Esophagus muscularis mucosa (tissue), 4 donors: ENCODE results near the gene ELAVL3. TPM values are rescaled to one million over a fixed set of nuclear protein-coding genes. Genes with fewer than 3 reads are reported as not detected.
"Not testable (repeated sequence)": the region's sequence is repeated elsewhere in the genome, so short reads cannot be mapped to it uniquely, and the experiment has no call there.

ENCODE experiments used
- DNase-seq: peaks from one replicate; pipeline ENCODE4 v3.0.0-alpha.2; 2017; ENCODE audit errors: extremely low spot score
- H3K27ac ChIP-seq, 4 donors: fragments of 200-600 bp; sonication (generic); replicated peaks in 1 of 4; 1 replicate in 3 of 4; 2 replicates in 1 of 4; pipeline ENCODE4 v1.5.1; 2016 to 2019; ENCODE audit warnings: mild to moderate bottlenecking in 1 of 4
- H3K27me3 ChIP-seq, 4 donors: fragments of 200-600 bp; sonication (generic); one replicate each; pipeline versions ENCODE4 v1.5.1 to v1.6.0; 2016 to 2019
- H3K36me3 ChIP-seq, 4 donors: fragments of 200-600 bp; sonication (generic); one replicate each; pipeline ENCODE4 v1.5.1; 2016 to 2019
- H3K4me1 ChIP-seq, 4 donors: fragments of 200-600 bp; sonication (generic); one replicate each; pipeline ENCODE4 v1.5.1; 2016 to 2019
- H3K4me3 ChIP-seq, 4 donors: fragments of 200-600 bp; sonication (generic); 1 replicate in 2 of 4; 2 replicates in 2 of 4; pipeline ENCODE4 v1.5.1; 2016 to 2019; ENCODE audit warnings: mild to moderate bottlenecking in 4 of 4, moderate library complexity in 1 of 4
- H3K9me3 ChIP-seq, 4 donors: fragments of 200-600 bp; sonication (generic); 1 replicate in 3 of 4; 2 replicates in 1 of 4; pipeline ENCODE4 v1.5.1; 2016 to 2019
- CTCF ChIP-seq, 3 experiments: fragments of 200-600 bp in 2 of 3; fragments of 450-650 bp in 1 of 3; sonication (generic) in 2 of 3; IDR thresholded peaks; one replicate each; pipeline ENCODE4 v1.5.1; 2017 to 2019; ENCODE audit warnings: antibody characterized with exemption in 3 of 3, mild to moderate bottlenecking in 2 of 3, moderate library complexity in 1 of 3
- EP300 ChIP-seq: sonication (generic); formaldehyde crosslinking; IDR thresholded peaks from one replicate; pipeline ENCODE4 v1.6.1; 2017; ENCODE audit warnings: antibody characterized with exemption
- POLR2A ChIP-seq: fragments of 450-650 bp; IDR thresholded peaks from one replicate; pipeline ENCODE4 v1.6.1; 2017; ENCODE audit warnings: antibody characterized with exemption, moderate library complexity, mild to moderate bottlenecking, low read depth
- POLR2AphosphoS5 ChIP-seq, 2 donors: sonication (generic); formaldehyde crosslinking; IDR thresholded peaks; one replicate each; pipeline ENCODE4 v1.6.1; 2017; ENCODE audit warnings: antibody characterized with exemption in 2 of 2
- WGBS: methylation state at CpG from one replicate; pipeline ENCODE4 v1.1.5; 2018; 5-methylcytosine and 5-hydroxymethylcytosine counted together
- intact Hi-C: fragments of 100-400 bp; cut with DNase I; formaldehyde crosslinking; loops from one replicate; pipeline ENCODE4 v1.15.1; 2023
- total RNA-seq, 4 donors: library from RNA; depleted of rRNA; stranded (reverse); fragments of >200 nt; gene quantifications; one replicate each; pipeline versions ENCODE4 v1.1.0 to v1.2.1, GENCODE V29; 2016

Gene ELAVL3
- total RNA-seq, 4 donors from 2014 or later: under 0.01 to 0.69 (median 0.31) TPM

GRCh38 chr19:11408591-11408990 is 72.3 kb downstream of the ELAVL3 start:
- H3K27me3 ChIP-seq: peaks cover 0 to 50% (median 0%) of the 10 kb centered on the region in 4 donors
- 92% methylated on average over 4 of the region's 4 CpGs for WGBS
- H3K27ac ChIP-seq: no peak overlapping the region
- no peak overlapping the region for H3K4me3 ChIP-seq
- DNase-seq: no peak
- H3K4me1 ChIP-seq: peaks cover 0 to 6% (median 6%) of the 10 kb centered on the region in 4 donors
- no peaks in the 10 kb centered on the region for H3K9me3 ChIP-seq
- no peaks in the 10 kb centered on the region for H3K36me3 ChIP-seq
- no peak for TF ChIP-seq POLR2A
- TF ChIP-seq EP300: no peak
- no peak for TF ChIP-seq CTCF (IDR thresholded peaks at IDR 0.05)
- TF ChIP-seq POLR2AphosphoS5 (IDR thresholded peaks at IDR 0.05): no peak
- intact Hi-C loops: no loop called here

- H3K27ac ChIP-seq, H3K36me3 ChIP-seq, H3K4me3 ChIP-seq, DNase-seq, intact Hi-C loops, H3K9me3 ChIP-seq, H3K4me1 ChIP-seq: not testable (repeated sequence)
- 68% methylated on average over 11 of the region's 12 CpGs for WGBS
- peaks cover 0 to 50% (median 0%) of the 10 kb centered on the region in 4 donors for H3K27me3 ChIP-seq
Observed at GRCh38 chr19:11406703-11407236, 74.1 kb downstream of the ELAVL3 start.

- Histone ChIP-seq H3K27me3 (peaks cover 0 to 50% (median 0%) of the 10 kb centered on the region in 4 donors), H3K27ac (no peak overlapping the region), H3K4me1 (peaks cover 0 to 6% (median 6%) of the 10 kb centered on the region in 4 donors), H3K9me3 (no peaks in the 10 kb centered on the region), H3K36me3 (no peaks in the 10 kb centered on the region), H3K4me3 (no peak overlapping the region)
- intact Hi-C loops: no loop called here
- 46% methylated on average over 28 of the region's 44 CpGs for WGBS
- no peak for TF ChIP-seq POLR2A
- peak; percentile 35 to 40 (median 36) for TF ChIP-seq CTCF (IDR thresholded peaks at IDR 0.05)
- no peak for DNase-seq
Observed at GRCh38 chr19:11405846-11406643, 74.8 kb downstream of the ELAVL3 start.

GRCh38 chr19:11404588-11405222 is 76.1 kb downstream of the ELAVL3 start:
- TF ChIP-seq CTCF (IDR thresholded peaks at IDR 0.05): no peak
- TF ChIP-seq POLR2A: no peak
- TF ChIP-seq EP300: no peak
- peaks cover 0 to 37% (median 0%) of the 10 kb centered on the region in 4 donors for H3K27me3 ChIP-seq
- intact Hi-C loops: no loop called here
- whole genome bisulfite sequencing: 63% methylated on average over 9 of the region's 9 CpGs
- DNase-seq: no peak
- H3K4me1 ChIP-seq: peaks cover 0 to 6% (median 6%) of the 10 kb centered on the region in 4 donors
- H3K9me3 ChIP-seq: no peaks in the 10 kb centered on the region
- H3K36me3 ChIP-seq: peaks cover 0 to 3% (median 0%) of the 10 kb centered on the region in 4 donors
- H3K27ac ChIP-seq: no peak overlapping the region
- no peak overlapping the region for H3K4me3 ChIP-seq

GRCh38 chr19:11401808-11402543 is 78.9 kb downstream of the ELAVL3 start:
- Histone ChIP-seq H3K27ac (no peak overlapping the region), H3K27me3 (peaks cover 0 to 18% (median 0%) of the 10 kb centered on the region in 4 donors), H3K4me1 (peaks cover 0 to 6% (median 6%) of the 10 kb centered on the region in 4 donors), H3K36me3 (peaks cover 0 to 11% (median 0%) of the 10 kb centered on the region in 4 donors), H3K9me3 (no peaks in the 10 kb centered on the region), H3K4me3 (no peak overlapping the region)
- intact Hi-C loops: no loop called here
- WGBS: 73% methylated on average over 9 of the region's 9 CpGs
- TF ChIP-seq CTCF (IDR thresholded peaks at IDR 0.05) (no peak), EP300 (no peak), POLR2AphosphoS5 (IDR thresholded peaks at IDR 0.05) (no peak), POLR2A (no peak)
- no peak for DNase-seq
